ENCODE data around the gene KIFC3. TPM values are rescaled to one million over a fixed set of nuclear protein-coding genes. Genes with fewer than 3 reads are reported as not detected.

Gene KIFC3
- total RNA-seq, 1 experiment from 2014 or later = 64.6 TPM

- peaks cover 62% of the 10 kb centered on the region for H3K36me3 Mint-ChIP-seq (ENCODE audit: insufficient read depth, unreplicated experiment)
- H3K27me3 Mint-ChIP-seq (ENCODE audit: unreplicated experiment) = no peaks in the 10 kb centered on the region
- no peak overlapping the region for H3K27ac Mint-ChIP-seq (ENCODE audit: unreplicated experiment)
- DNase-seq = no peak
- BruUV-seq (replicated peaks) = no TSS peak
- no peak overlapping the region for H3K4me3 Mint-ChIP-seq (ENCODE audit: low read depth, unreplicated experiment)
- TF ChIP-seq CTCF (IDR thresholded peaks at IDR 0.05; ENCODE audit: unreplicated experiment) = no peak
- intact Hi-C loops (cut with micrococcal nuclease; ENCODE audit: unreplicated experiment) = no loop called here
- peaks cover 10% of the 10 kb centered on the region for H3K4me1 Mint-ChIP-seq (ENCODE audit: low read depth, unreplicated experiment)
- CTCF ChIA-PET = no interaction called here
- no peaks in the 10 kb centered on the region for H3K9me3 Mint-ChIP-seq (ENCODE audit: low read depth, unreplicated experiment)
Measured at GRCh38 chr16:57762365-57763040, 39.8 kb downstream of the KIFC3 start.

- intact Hi-C loops (cut with micrococcal nuclease; ENCODE audit: unreplicated experiment) = no loop called here
Measured at GRCh38 chr16:57761957-57762356, 40.3 kb downstream of the KIFC3 start.

GRCh38 chr16:57761301-57761700, 41.0 kb downstream of the KIFC3 start:
- BruUV-seq (replicated peaks) = no TSS peak
- H3K4me1 Mint-ChIP-seq (ENCODE audit: low read depth, unreplicated experiment) = peaks cover 10% of the 10 kb centered on the region
- TF ChIP-seq CTCF (IDR thresholded peaks at IDR 0.05; ENCODE audit: unreplicated experiment) = no peak
- no peak for DNase-seq
- no peaks in the 10 kb centered on the region for H3K9me3 Mint-ChIP-seq (ENCODE audit: low read depth, unreplicated experiment)
- CTCF ChIA-PET = no interaction called here
- H3K27ac Mint-ChIP-seq (ENCODE audit: unreplicated experiment) = no peak overlapping the region
- intact Hi-C loops (cut with micrococcal nuclease; ENCODE audit: unreplicated experiment) = no loop called here
- H3K4me3 Mint-ChIP-seq (ENCODE audit: low read depth, unreplicated experiment) = no peak overlapping the region
- peaks cover 68% of the 10 kb centered on the region for H3K36me3 Mint-ChIP-seq (ENCODE audit: insufficient read depth, unreplicated experiment)
- no peaks in the 10 kb centered on the region for H3K27me3 Mint-ChIP-seq (ENCODE audit: unreplicated experiment)

More at GRCh38 chr16:57761957-57762356, 40.3 kb downstream of the KIFC3 start:
- no TSS peak for BruUV-seq (replicated peaks)
- CTCF ChIA-PET = no interaction called here
- no peaks in the 10 kb centered on the region for H3K9me3 Mint-ChIP-seq (ENCODE audit: low read depth, unreplicated experiment)
- no peak for TF ChIP-seq CTCF (IDR thresholded peaks at IDR 0.05; ENCODE audit: unreplicated experiment)
- no peak overlapping the region for H3K4me3 Mint-ChIP-seq (ENCODE audit: low read depth, unreplicated experiment)
- peaks cover 67% of the 10 kb centered on the region for H3K36me3 Mint-ChIP-seq (ENCODE audit: insufficient read depth, unreplicated experiment)
- H3K4me1 Mint-ChIP-seq (ENCODE audit: low read depth, unreplicated experiment) = peaks cover 10% of the 10 kb centered on the region
- no peak for DNase-seq
- H3K27ac Mint-ChIP-seq (ENCODE audit: unreplicated experiment) = no peak overlapping the region
- H3K27me3 Mint-ChIP-seq (ENCODE audit: unreplicated experiment) = no peaks in the 10 kb centered on the region

- H3K4me3 Mint-ChIP-seq (ENCODE audit: low read depth, unreplicated experiment) = no peak overlapping the region
- H3K4me1 Mint-ChIP-seq (ENCODE audit: low read depth, unreplicated experiment) = peaks cover 10% of the 10 kb centered on the region
- TF ChIP-seq CTCF (IDR thresholded peaks at IDR 0.05; ENCODE audit: unreplicated experiment) = no peak
- intact Hi-C loops (cut with micrococcal nuclease; ENCODE audit: unreplicated experiment) = no loop called here
- peaks cover 68% of the 10 kb centered on the region for H3K36me3 Mint-ChIP-seq (ENCODE audit: insufficient read depth, unreplicated experiment)
- CTCF ChIA-PET = interaction anchor here (0.6 to 0.7 kb wide), 2 partner anchors 243 to 761 kb away, joined by 3 to 5 read pairs; no protein-coding TSS in a partner anchor
- no peaks in the 10 kb centered on the region for H3K9me3 Mint-ChIP-seq (ENCODE audit: low read depth, unreplicated experiment)
- DNase-seq = no peak
- BruUV-seq (replicated peaks) = no TSS peak
- H3K27me3 Mint-ChIP-seq (ENCODE audit: unreplicated experiment) = no peaks in the 10 kb centered on the region
- H3K27ac Mint-ChIP-seq (ENCODE audit: unreplicated experiment) = no peak overlapping the region
Measured at GRCh38 chr16:57760357-57761160, 41.7 kb downstream of the KIFC3 start.

Measured in Calu3 (cell line).